ENCODE results near the gene RBFOX2. TPM values are rescaled to one million over a fixed set of nuclear protein-coding genes. Genes with fewer than 3 reads are reported as not detected.

The RBFOX2 gene
- total and polyA plus RNA-seq, 2 donors (not counting 1 experiment from before 2014, with no cell fraction given): not detected

- Mint-ChIP-seq H3K27ac (no peak overlapping the region), H3K4me1 (peaks cover 14% of the 10 kb centered on the region), H3K27me3 (peaks cover 38% of the 10 kb centered on the region), H3K4me3 (no peak overlapping the region), H3K9me3 (ENCODE audit: insufficient read depth) (no peaks in the 10 kb centered on the region)
- ChIA-PET CTCF (no interaction called here), POLR2A (no interaction called here)
- Histone ChIP-seq H3K4me2 (replicated peaks; ENCODE audit: low read depth, low read length, poor library complexity, severe bottlenecking) (no peak overlapping the region), H3K27ac (ENCODE audit: low read length in 2 of 2) (no peak overlapping the region), H3K36me3 (replicated peaks in 1 of 2; ENCODE audit: control extremely low read depth in 1 of 2, control insufficient read depth in 1 of 2, extremely low read depth in 1 of 2, insufficient read depth in 2 of 2, low read length in 1 of 2) (no peaks in the 10 kb centered on the region), H2AFZ (ENCODE audit: insufficient read depth, low read depth, low read length, poor library complexity, severe bottlenecking) (no peak overlapping the region), H3K9me3 (ENCODE audit: control extremely low read depth in 1 of 3, control insufficient read depth in 2 of 3, insufficient read depth in 1 of 3, low read length in 2 of 3) (no peaks in the 10 kb centered on the region), H3K27me3 (replicated peaks in 1 of 4; ENCODE audit: control extremely low read depth in 1 of 4, control insufficient read depth in 3 of 4, insufficient read depth in 4 of 4, low read length in 3 of 4) (peaks cover 0 to 18% (median 9%) of the 10 kb centered on the region in 4 experiments), H3K79me2 (ENCODE audit: control insufficient read depth, insufficient read depth, low read length) (no peaks in the 10 kb centered on the region), H3K9ac (ENCODE audit: low read length) (no peak overlapping the region), H3K4me3 (ENCODE audit: control extremely low read depth in 1 of 5, extremely low read depth in 1 of 5, insufficient read depth in 1 of 5, low read depth in 2 of 5, low read length in 4 of 5) (no peak overlapping the region), H3K4me1 (ENCODE audit: control insufficient read depth in 2 of 2, insufficient read depth in 2 of 2, low read length in 2 of 2) (peaks cover 5 to 13% of the 10 kb centered on the region in 2 donors), H4K20me1 (ENCODE audit: control insufficient read depth, insufficient read depth, low read length, poor library complexity, severe bottlenecking) (no peaks in the 10 kb centered on the region)
- intact Hi-C loops (cut with micrococcal nuclease): no loop called here
- no peak for ATAC-seq (ENCODE audit: low read depth)
- 14% methylated on average over 2 of the region's 5 CpGs for WGBS (ENCODE audit: insufficient coverage)
- DNase-seq: no peak
- TF ChIP-seq CTCF (IDR thresholded peaks at IDR 0.05) (no peak), EZH2 (IDR thresholded peaks at IDR 0.05; ENCODE audit: borderline replicate concordance, insufficient read depth, low read depth, low read length, poor library complexity, severe bottlenecking) (no peak)
Measured at GRCh38 chr22:35915477-35916013, 113.1 kb downstream of the RBFOX2 start.

- Histone ChIP-seq H3K9me3 (ENCODE audit: control extremely low read depth in 1 of 3, control insufficient read depth in 2 of 3, insufficient read depth in 1 of 3, low read length in 2 of 3) (no peaks in the 10 kb centered on the region), H3K4me2 (replicated peaks; ENCODE audit: low read depth, low read length, poor library complexity, severe bottlenecking) (no peak overlapping the region), H3K27ac (ENCODE audit: low read length in 2 of 2) (no peak overlapping the region), H3K4me1 (ENCODE audit: control insufficient read depth in 2 of 2, insufficient read depth in 2 of 2, low read length in 2 of 2) (peaks cover 5 to 13% of the 10 kb centered on the region in 2 donors), H3K36me3 (replicated peaks in 1 of 2; ENCODE audit: control extremely low read depth in 1 of 2, control insufficient read depth in 1 of 2, extremely low read depth in 1 of 2, insufficient read depth in 2 of 2, low read length in 1 of 2) (no peaks in the 10 kb centered on the region), H3K9ac (ENCODE audit: low read length) (no peak overlapping the region), H2AFZ (ENCODE audit: insufficient read depth, low read depth, low read length, poor library complexity, severe bottlenecking) (no peak overlapping the region), H3K27me3 (replicated peaks in 1 of 4; ENCODE audit: control extremely low read depth in 1 of 4, control insufficient read depth in 3 of 4, insufficient read depth in 4 of 4, low read length in 3 of 4) (peaks cover 0 to 18% (median 9%) of the 10 kb centered on the region in 4 experiments), H3K4me3 (ENCODE audit: control extremely low read depth in 1 of 5, extremely low read depth in 1 of 5, insufficient read depth in 1 of 5, low read depth in 2 of 5, low read length in 4 of 5) (no peak overlapping the region), H3K79me2 (ENCODE audit: control insufficient read depth, insufficient read depth, low read length) (no peaks in the 10 kb centered on the region), H4K20me1 (ENCODE audit: control insufficient read depth, insufficient read depth, low read length, poor library complexity, severe bottlenecking) (no peaks in the 10 kb centered on the region)
- no peak for ATAC-seq (ENCODE audit: low read depth)
- no peak for DNase-seq
- POLR2A ChIA-PET: no interaction called here
- H3K27ac Mint-ChIP-seq: no peak overlapping the region
- no peaks in the 10 kb centered on the region for H3K9me3 Mint-ChIP-seq (ENCODE audit: insufficient read depth)
- intact Hi-C loops (cut with micrococcal nuclease): no loop called here
- 0% methylated on average over 6 of the region's 9 CpGs for WGBS (ENCODE audit: insufficient coverage)
- CTCF ChIA-PET: no interaction called here
- H3K4me1 Mint-ChIP-seq: peaks cover 14% of the 10 kb centered on the region
- H3K4me3 Mint-ChIP-seq: no peak overlapping the region
- TF ChIP-seq EZH2 (IDR thresholded peaks at IDR 0.05; ENCODE audit: borderline replicate concordance, insufficient read depth, low read depth, low read length, poor library complexity, severe bottlenecking) (no peak), CTCF (IDR thresholded peaks at IDR 0.05) (no peak)
- H3K27me3 Mint-ChIP-seq: peaks cover 38% of the 10 kb centered on the region
Measured at GRCh38 chr22:35914665-35915476, 113.8 kb downstream of the RBFOX2 start.

Measured in B cell (primary cell).